ENCODE measurements around the gene SGO1. TPM values are rescaled to one million over a fixed set of nuclear protein-coding genes. Genes with fewer than 3 reads are reported as not detected.

SGO1 gene
- total RNA-seq, 1 donor from 2014 or later: 7.2 TPM

DNA sequence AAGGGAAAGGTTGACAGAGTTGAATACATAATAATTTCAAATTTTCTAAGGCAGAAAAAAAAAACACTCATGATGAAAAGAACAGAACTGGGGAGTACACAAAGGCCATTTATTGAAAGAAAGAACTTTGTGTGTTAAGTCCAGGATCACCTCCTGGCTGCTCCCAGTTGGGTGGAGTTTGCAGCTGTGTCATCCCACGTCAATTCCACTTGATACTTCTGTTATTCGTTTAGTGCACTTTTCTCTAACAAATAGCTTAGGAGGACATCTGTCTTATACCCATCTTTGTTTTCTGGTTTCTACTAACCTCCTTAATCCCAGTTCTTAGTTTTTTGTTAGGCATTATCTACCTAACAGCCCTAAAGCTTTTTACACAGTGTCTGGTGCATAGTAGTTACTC lies 44.7 kb downstream of the SGO1 start:
- Mint-ChIP-seq H3K27me3 (no peaks in the 10 kb centered on the region), H3K9me3 (no peaks in the 10 kb centered on the region), H3K27ac (no peak overlapping the region), H3K36me3 (ENCODE audit: low read depth) (peaks cover 65% of the 10 kb centered on the region), H3K4me3 (no peak overlapping the region), H3K4me1 (peaks cover 4% of the 10 kb centered on the region)
- intact Hi-C loops (cut with micrococcal nuclease): loop anchor here (5.0 kb wide), 1 partner anchor 36 kb away; no protein-coding TSS in a partner anchor
- DNase-seq (no peak), ATAC-seq (ENCODE audit: low read depth) (no peak)
- TF ChIP-seq CTCF (IDR thresholded peaks at IDR 0.05): no peak
- ChIA-PET POLR2A (interaction anchor here (0.7 kb wide), 2 partner anchors 9 to 16 kb away, joined by 3 to 4 read pairs; no protein-coding TSS in a partner anchor), CTCF (interaction anchor here (0.7 kb wide), 1 partner anchor 256 kb away, joined by 3 read pairs; no protein-coding TSS in a partner anchor)

GRCh38 chr3:20140881-20141280 lies 45.1 kb downstream of the SGO1 start:
- DNase-seq (no peak), ATAC-seq (ENCODE audit: low read depth) (no peak)
- intact Hi-C loops (cut with micrococcal nuclease): loop anchor here (5.0 kb wide), 1 partner anchor 36 kb away; no protein-coding TSS in a partner anchor
- Mint-ChIP-seq H3K27ac (no peak overlapping the region), H3K27me3 (no peaks in the 10 kb centered on the region), H3K9me3 (no peaks in the 10 kb centered on the region), H3K4me1 (peaks cover 4% of the 10 kb centered on the region), H3K36me3 (ENCODE audit: low read depth) (peaks cover 65% of the 10 kb centered on the region), H3K4me3 (no peak overlapping the region)
- TF ChIP-seq CTCF (IDR thresholded peaks at IDR 0.05): no peak
- ChIA-PET CTCF (interaction anchor here (0.7 kb wide), 1 partner anchor 255 kb away, joined by 3 read pairs; no protein-coding TSS in a partner anchor), POLR2A (no interaction called here)

DNA sequence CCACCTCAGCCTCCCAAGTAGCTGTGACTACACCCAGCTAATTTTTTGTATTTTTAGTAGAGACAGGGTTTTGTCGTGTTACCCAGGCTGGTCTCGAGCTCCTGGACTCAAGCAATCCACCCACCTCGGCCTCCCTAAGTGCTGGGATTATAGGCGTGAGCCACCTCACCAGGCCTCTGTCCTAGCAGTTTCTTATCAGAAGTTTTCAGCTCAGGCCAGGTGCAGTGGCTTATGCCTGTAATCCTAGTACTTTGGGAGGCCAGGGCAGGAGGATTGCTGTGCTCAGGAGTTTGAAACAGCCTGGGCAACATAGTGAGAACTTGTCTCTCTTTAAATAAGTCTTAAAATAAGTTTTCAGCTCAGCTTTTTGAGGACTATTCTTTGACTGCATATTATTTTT lies 48.4 kb downstream of the SGO1 start:
- H3K27me3 Mint-ChIP-seq: no peaks in the 10 kb centered on the region
- H3K4me1 Mint-ChIP-seq: peaks cover 4% of the 10 kb centered on the region
- ATAC-seq (ENCODE audit: low read depth) (no peak), DNase-seq (no peak)
- intact Hi-C loops (cut with micrococcal nuclease): no loop called here
- TF ChIP-seq CTCF (IDR thresholded peaks at IDR 0.05): no peak
- peaks cover 59% of the 10 kb centered on the region for H3K36me3 Mint-ChIP-seq (ENCODE audit: low read depth)
- ChIA-PET CTCF (no interaction called here), POLR2A (no interaction called here)
- H3K27ac Mint-ChIP-seq: no peak overlapping the region
- no peaks in the 10 kb centered on the region for H3K9me3 Mint-ChIP-seq
- no peak overlapping the region for H3K4me3 Mint-ChIP-seq

DNA sequence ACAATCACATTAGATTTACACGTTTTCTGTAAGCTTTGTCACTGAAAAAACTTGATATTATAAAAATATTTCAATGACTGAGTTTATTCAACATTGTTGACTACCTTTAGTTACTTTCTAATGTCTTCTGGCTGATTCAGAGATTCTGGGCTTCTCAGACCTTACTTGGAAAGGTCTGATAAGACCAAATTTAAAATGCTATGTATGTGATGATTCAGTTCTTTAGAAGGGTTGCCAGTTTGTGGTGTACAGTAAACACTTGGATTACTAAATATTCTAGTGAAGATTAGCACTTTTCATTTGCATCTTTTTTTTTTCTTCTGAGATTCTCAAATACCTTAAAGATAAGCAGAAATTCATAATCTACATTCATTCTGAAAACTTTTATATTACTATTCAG lies 49.8 kb downstream of the SGO1 start:
- intact Hi-C loops (cut with micrococcal nuclease): no loop called here
- Mint-ChIP-seq H3K4me1 (peaks cover 4% of the 10 kb centered on the region), H3K27me3 (no peaks in the 10 kb centered on the region), H3K9me3 (no peaks in the 10 kb centered on the region), H3K4me3 (no peak overlapping the region), H3K27ac (no peak overlapping the region), H3K36me3 (ENCODE audit: low read depth) (peaks cover 50% of the 10 kb centered on the region)
- ATAC-seq (ENCODE audit: low read depth) (no peak), DNase-seq (no peak)
- POLR2A ChIA-PET: no interaction called here
- TF ChIP-seq CTCF (IDR thresholded peaks at IDR 0.05): no peak
- CTCF ChIA-PET: no interaction called here

DNA sequence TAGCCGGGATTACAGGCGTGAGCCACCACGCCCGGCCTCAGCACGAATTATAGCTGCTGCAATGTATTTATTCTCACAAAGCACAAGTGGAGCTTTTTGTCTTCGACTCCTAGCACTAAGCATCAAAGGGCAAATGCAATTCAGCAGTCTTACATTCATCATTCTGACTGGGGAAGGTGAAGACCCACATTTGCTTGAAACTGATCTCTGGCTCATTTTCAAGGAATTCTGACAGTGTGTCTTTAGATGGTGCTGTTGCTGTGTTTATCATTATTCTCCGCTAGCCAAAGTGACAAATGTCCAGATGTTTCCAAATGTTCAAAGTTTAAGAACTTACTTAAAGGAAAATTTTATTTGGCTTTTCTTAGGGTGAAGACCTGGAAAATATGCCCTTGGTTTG lies 55.9 kb downstream of the SGO1 start:
- H3K4me3 Mint-ChIP-seq: no peak overlapping the region
- ATAC-seq (ENCODE audit: low read depth) (no peak), DNase-seq (no peak)
- peaks cover 38% of the 10 kb centered on the region for H3K36me3 Mint-ChIP-seq (ENCODE audit: low read depth)
- no peaks in the 10 kb centered on the region for H3K27me3 Mint-ChIP-seq
- peaks cover 35% of the 10 kb centered on the region for H3K4me1 Mint-ChIP-seq
- intact Hi-C loops (cut with micrococcal nuclease): no loop called here
- ChIA-PET CTCF (interaction anchor here (1.1 to 1.2 kb wide), 2 partner anchors 20 to 89 kb away, joined by 3 to 4 read pairs; partner anchors contain the start of gene KAT2B), POLR2A (interaction anchor here (0.8 to 1.5 kb wide), 2 partner anchors 30 to 35 kb away, joined by 3 to 4 read pairs; no protein-coding TSS in a partner anchor)
- no peak for TF ChIP-seq CTCF (IDR thresholded peaks at IDR 0.05)
- H3K27ac Mint-ChIP-seq: no peak overlapping the region
- no peaks in the 10 kb centered on the region for H3K9me3 Mint-ChIP-seq
